GM18499 (cell line): ENCODE data around the gene CEP20.

ENCODE experiments used
- ATAC-seq: cut with Tn5 transposase; IDR thresholded peaks from one replicate; pipeline ENCODE4 v1.9.1; 2021; ENCODE audit warnings: moderate number of reproducible peaks; ENCODE audit not compliant: insufficient read depth, unreplicated experiment

Gene CEP20

GRCh38 chr16:15899538-15900100, 11.2 kb upstream of the CEP20 start:
- ATAC-seq, result no peak

- no peak for ATAC-seq
Measured at GRCh38 chr16:15898654-15899053, 10.3 kb upstream of the CEP20 start.

- ATAC-seq, result no peak
Measured at GRCh38 chr16:15897834-15898254, 9.4 kb upstream of the CEP20 start.

- ATAC-seq, result no peak
Measured at GRCh38 chr16:15897121-15897780, 8.8 kb upstream of the CEP20 start.

- ATAC-seq, result no peak
Measured at GRCh38 chr16:15894571-15895374, 6.4 kb upstream of the CEP20 start.

- ATAC-seq, result no peak
Measured at GRCh38 chr16:15891508-15891907, 3.1 kb upstream of the CEP20 start.

GRCh38 chr16:15887283-15887682, 1.1 kb downstream of the CEP20 start:
- ATAC-seq, result no peak

GRCh38 chr16:15886078-15886477, 2.3 kb downstream of the CEP20 start:
- no peak for ATAC-seq

- ATAC-seq, result no peak
Measured at GRCh38 chr16:15885560-15886001, 2.8 kb downstream of the CEP20 start.

GRCh38 chr16:15882563-15882962, 5.8 kb downstream of the CEP20 start:
- no peak for ATAC-seq

- ATAC-seq, result no peak
Measured at GRCh38 chr16:15881794-15882379, 6.5 kb downstream of the CEP20 start.

- no peak for ATAC-seq
Measured at GRCh38 chr16:15880434-15881308, 7.7 kb downstream of the CEP20 start.

GRCh38 chr16:15879255-15879811, 9.1 kb downstream of the CEP20 start:
- ATAC-seq, result no peak

- ATAC-seq, result no peak
Measured at GRCh38 chr16:15876503-15876902, 11.9 kb downstream of the CEP20 start.

GRCh38 chr16:15874745-15875314, 13.6 kb downstream of the CEP20 start:
- ATAC-seq, result no peak

- no peak for ATAC-seq
Measured at GRCh38 chr16:15873737-15874136, 14.7 kb downstream of the CEP20 start.

GRCh38 chr16:15873301-15873700, 15.1 kb downstream of the CEP20 start:
- no peak for ATAC-seq

GRCh38 chr16:15870011-15870410, 18.4 kb downstream of the CEP20 start:
- ATAC-seq, result no peak

- no peak for ATAC-seq
Measured at GRCh38 chr16:15866451-15866850, 22.0 kb downstream of the CEP20 start.
